GM23338 (cell line): ENCODE data around the gene KCNK16. TPM values are rescaled to one million over a fixed set of nuclear protein-coding genes. Genes with fewer than 3 reads are reported as not detected.

ENCODE experiments used
- ATAC-seq: fragments of 200-7000 bp; cut with Tn5 transposase; 3 replicates; pipeline ENCODE4 v1.9.1; 2020
- DNase-seq: peaks from one replicate; pipeline ENCODE4 v3.0.0-alpha.2; 2015; ENCODE audit warnings: low spot score
- H2AFZ ChIP-seq: fragments of 200-600 bp; sonication (generic); 2 replicates; pipeline ENCODE4 v1.8.0; 2016; ENCODE audit warnings: antibody characterized with exemption, mild to moderate bottlenecking, moderate library complexity
- H3F3A ChIP-seq: fragments of 200-600 bp; sonication (generic); replicated peaks from 2 replicates; pipeline ENCODE4 v1.8.0; 2017; ENCODE audit warnings: antibody characterized with exemption, mixed run types, low read depth
- H3K27ac ChIP-seq: fragments of 200-600 bp; sonication (generic); 2 replicates; pipeline ENCODE4 v1.6.1; 2016; ENCODE audit warnings: low read depth
- H3K27me3 ChIP-seq: fragments of 200-600 bp; sonication (generic); 2 replicates; pipeline ENCODE4 v1.8.0; 2016; ENCODE audit warnings: mild to moderate bottlenecking, mixed run types, moderate library complexity; ENCODE audit not compliant: insufficient read depth
- H3K36me3 ChIP-seq: fragments of 200-600 bp; sonication (generic); 2 replicates; pipeline ENCODE4 v1.8.0; 2016; ENCODE audit warnings: mild to moderate bottlenecking; ENCODE audit not compliant: insufficient read depth
- H3K4me1 ChIP-seq: fragments of 200-600 bp; sonication (generic); 2 replicates; pipeline ENCODE4 v1.8.0; 2016; ENCODE audit warnings: mild to moderate bottlenecking, moderate library complexity; ENCODE audit not compliant: insufficient read depth
- H3K4me2 ChIP-seq: fragments of 200-600 bp; sonication (generic); 2 replicates; pipeline ENCODE4 v1.7.1; 2017; ENCODE audit warnings: mixed run types
- H3K4me3 ChIP-seq: fragments of 200-600 bp; sonication (generic); 2 replicates; pipeline ENCODE4 v1.6.1; 2016; ENCODE audit warnings: mixed run types
- H3K79me2 ChIP-seq: fragments of 200-600 bp; sonication (generic); replicated peaks from 2 replicates; pipeline ENCODE4 v1.8.0; 2017; ENCODE audit warnings: mild to moderate bottlenecking; ENCODE audit not compliant: insufficient read depth
- H3K9me2 ChIP-seq: fragments of 200-600 bp; sonication (generic); 2 replicates; pipeline ENCODE4 v1.8.0; 2017; ENCODE audit not compliant: insufficient read depth
- H4K20me1 ChIP-seq: fragments of 200-600 bp; sonication (generic); replicated peaks from 2 replicates; pipeline ENCODE4 v1.8.0; 2017; ENCODE audit warnings: mild to moderate bottlenecking; ENCODE audit not compliant: insufficient read depth
- H3K27ac Mint-ChIP-seq: 2 replicates; pipeline ENCODE4 v1.8.0; 2020; ENCODE audit warnings: inconsistent platforms, mild to moderate bottlenecking, moderate library complexity, mixed read lengths
- H3K27me3 Mint-ChIP-seq: 3 replicates; pipeline ENCODE4 v1.8.0; 2022; ENCODE audit warnings: low read depth, mild to moderate bottlenecking, moderate library complexity, mixed read lengths, inconsistent platforms; ENCODE audit not compliant: insufficient read depth, poor library complexity
- H3K36me3 Mint-ChIP-seq: 3 replicates; pipeline ENCODE4 v1.8.0; 2021; ENCODE audit warnings: low read depth, mild to moderate bottlenecking, inconsistent platforms, moderate library complexity, mixed read lengths
- H3K4me1 Mint-ChIP-seq: 3 replicates; pipeline ENCODE4 v1.8.0; 2020; ENCODE audit warnings: mild to moderate bottlenecking, inconsistent platforms, mixed read lengths
- H3K4me3 Mint-ChIP-seq: 3 replicates; pipeline ENCODE4 v1.8.0; 2021; ENCODE audit warnings: moderate library complexity, mild to moderate bottlenecking, inconsistent platforms, mixed read lengths
- H3K9me3 Mint-ChIP-seq: 3 replicates; pipeline ENCODE4 v1.8.0; 2020; ENCODE audit warnings: moderate library complexity, mild to moderate bottlenecking, inconsistent platforms, mixed read lengths
- CTCF ChIP-seq, 2 experiments: fragments of 200-600 bp in 1 of 2; sonication (generic) in 1 of 2; conservative IDR thresholded peaks; 2 replicates each; pipeline versions ENCODE4 v1.5.1 to v1.6.1; 2016 to 2017; ENCODE audit warnings: antibody characterized with exemption in 2 of 2, low read depth in 2 of 2, mild to moderate bottlenecking in 2 of 2, moderate library complexity in 1 of 2
- EZH2phosphoT487 ChIP-seq: fragments of 200-600 bp; sonication (generic); IDR thresholded peaks from one replicate; pipeline ENCODE4 v1.8.1; 2018; ENCODE audit warnings: antibody characterized with exemption; ENCODE audit not compliant: unreplicated experiment
- ZNF331 ChIP-seq: fragments of 250-450 bp; sonication (Bioruptor Pico); IDR thresholded peaks from 2 replicates; pipeline ENCODE4 v1.5.0; 2020; ENCODE audit warnings: low read depth, mild to moderate bottlenecking, moderate library complexity
- polyA plus RNA-seq: library from polyadenylated mRNA; unstranded; fragments of >200 nt; fragmentation: Nextera tagmentation; extraction: Ambion mirVana; gene quantifications from 2 replicates; pipeline ENCODE4 v1.2.1, GENCODE V29; 2016
- total RNA-seq: library from RNA; depleted of rRNA; stranded (reverse); fragments of >200 nt; shearing (Covaris generic); gene quantifications from 2 replicates; pipeline ENCODE4 v1.2.3, GENCODE V29; 2014
- TF ChIP-seq, protein P1 (sequence below): fragments of 250-450 bp; sonication (Bioruptor Pico); IDR thresholded peaks from 2 replicates; pipeline ENCODE4 v1.5.0; 2020; ENCODE audit warnings: mild to moderate bottlenecking, moderate library complexity

The KCNK16 gene
- total and polyA plus RNA-seq, 2 experiments from 2014 or later = not detected

DNA sequence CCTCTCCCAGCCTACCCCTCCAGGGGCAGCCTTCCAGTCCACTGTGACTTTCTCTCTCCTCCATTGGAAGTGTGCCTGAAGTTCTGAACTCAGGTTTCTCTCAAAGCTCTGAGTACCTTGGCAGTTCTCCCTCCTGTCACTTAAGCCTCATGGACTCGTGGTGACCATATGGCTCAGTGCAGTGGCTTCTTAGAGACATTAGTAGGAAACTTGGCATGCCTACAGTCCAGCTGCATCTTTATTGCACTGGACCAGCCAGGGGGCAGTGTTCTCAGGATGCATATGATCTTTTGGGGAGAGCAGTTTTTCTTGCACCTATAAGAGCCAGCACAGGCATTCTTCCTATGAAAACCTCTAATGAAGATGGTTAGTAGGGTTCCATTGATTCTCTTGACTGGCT lies 47.5 kb upstream of the KCNK16 start:
- Mint-ChIP-seq H3K9me3 (no peaks in the 10 kb centered on the region), H3K36me3 (no peaks in the 10 kb centered on the region), H3K27me3 (no peaks in the 10 kb centered on the region), H3K4me1 (peaks cover 3% of the 10 kb centered on the region; the same call in 2 of the 3 replicates), H3K27ac (no peak overlapping the region), H3K4me3 (no peak overlapping the region)
- ATAC-seq (no peak), DNase-seq (no peak)
- Histone ChIP-seq H2AFZ (no peak overlapping the region; the same call in 1 of the 2 replicates), H3K79me2 (no peaks in the 10 kb centered on the region), H3K27me3 (no peaks in the 10 kb centered on the region), H3K27ac (no peak overlapping the region), H3K4me1 (peaks cover 9% of the 10 kb centered on the region; the same call in 1 of the 2 replicates), H3K4me3 (no peak overlapping the region), H3K9me2 (no peaks in the 10 kb centered on the region), H3F3A (no peaks in the 10 kb centered on the region), H4K20me1 (no peaks in the 10 kb centered on the region), H3K36me3 (no peaks in the 10 kb centered on the region), H3K4me2 (no peak overlapping the region)
- TF ChIP-seq ZNF331 (CRISPR knock-in tag) (no peak), CTCF (conservative IDR thresholded peaks at IDR 0.05; ENCODE audit: low read depth in 2 of 2) (peak; percentile 51)
- TF ChIP-seq, protein P1, sequence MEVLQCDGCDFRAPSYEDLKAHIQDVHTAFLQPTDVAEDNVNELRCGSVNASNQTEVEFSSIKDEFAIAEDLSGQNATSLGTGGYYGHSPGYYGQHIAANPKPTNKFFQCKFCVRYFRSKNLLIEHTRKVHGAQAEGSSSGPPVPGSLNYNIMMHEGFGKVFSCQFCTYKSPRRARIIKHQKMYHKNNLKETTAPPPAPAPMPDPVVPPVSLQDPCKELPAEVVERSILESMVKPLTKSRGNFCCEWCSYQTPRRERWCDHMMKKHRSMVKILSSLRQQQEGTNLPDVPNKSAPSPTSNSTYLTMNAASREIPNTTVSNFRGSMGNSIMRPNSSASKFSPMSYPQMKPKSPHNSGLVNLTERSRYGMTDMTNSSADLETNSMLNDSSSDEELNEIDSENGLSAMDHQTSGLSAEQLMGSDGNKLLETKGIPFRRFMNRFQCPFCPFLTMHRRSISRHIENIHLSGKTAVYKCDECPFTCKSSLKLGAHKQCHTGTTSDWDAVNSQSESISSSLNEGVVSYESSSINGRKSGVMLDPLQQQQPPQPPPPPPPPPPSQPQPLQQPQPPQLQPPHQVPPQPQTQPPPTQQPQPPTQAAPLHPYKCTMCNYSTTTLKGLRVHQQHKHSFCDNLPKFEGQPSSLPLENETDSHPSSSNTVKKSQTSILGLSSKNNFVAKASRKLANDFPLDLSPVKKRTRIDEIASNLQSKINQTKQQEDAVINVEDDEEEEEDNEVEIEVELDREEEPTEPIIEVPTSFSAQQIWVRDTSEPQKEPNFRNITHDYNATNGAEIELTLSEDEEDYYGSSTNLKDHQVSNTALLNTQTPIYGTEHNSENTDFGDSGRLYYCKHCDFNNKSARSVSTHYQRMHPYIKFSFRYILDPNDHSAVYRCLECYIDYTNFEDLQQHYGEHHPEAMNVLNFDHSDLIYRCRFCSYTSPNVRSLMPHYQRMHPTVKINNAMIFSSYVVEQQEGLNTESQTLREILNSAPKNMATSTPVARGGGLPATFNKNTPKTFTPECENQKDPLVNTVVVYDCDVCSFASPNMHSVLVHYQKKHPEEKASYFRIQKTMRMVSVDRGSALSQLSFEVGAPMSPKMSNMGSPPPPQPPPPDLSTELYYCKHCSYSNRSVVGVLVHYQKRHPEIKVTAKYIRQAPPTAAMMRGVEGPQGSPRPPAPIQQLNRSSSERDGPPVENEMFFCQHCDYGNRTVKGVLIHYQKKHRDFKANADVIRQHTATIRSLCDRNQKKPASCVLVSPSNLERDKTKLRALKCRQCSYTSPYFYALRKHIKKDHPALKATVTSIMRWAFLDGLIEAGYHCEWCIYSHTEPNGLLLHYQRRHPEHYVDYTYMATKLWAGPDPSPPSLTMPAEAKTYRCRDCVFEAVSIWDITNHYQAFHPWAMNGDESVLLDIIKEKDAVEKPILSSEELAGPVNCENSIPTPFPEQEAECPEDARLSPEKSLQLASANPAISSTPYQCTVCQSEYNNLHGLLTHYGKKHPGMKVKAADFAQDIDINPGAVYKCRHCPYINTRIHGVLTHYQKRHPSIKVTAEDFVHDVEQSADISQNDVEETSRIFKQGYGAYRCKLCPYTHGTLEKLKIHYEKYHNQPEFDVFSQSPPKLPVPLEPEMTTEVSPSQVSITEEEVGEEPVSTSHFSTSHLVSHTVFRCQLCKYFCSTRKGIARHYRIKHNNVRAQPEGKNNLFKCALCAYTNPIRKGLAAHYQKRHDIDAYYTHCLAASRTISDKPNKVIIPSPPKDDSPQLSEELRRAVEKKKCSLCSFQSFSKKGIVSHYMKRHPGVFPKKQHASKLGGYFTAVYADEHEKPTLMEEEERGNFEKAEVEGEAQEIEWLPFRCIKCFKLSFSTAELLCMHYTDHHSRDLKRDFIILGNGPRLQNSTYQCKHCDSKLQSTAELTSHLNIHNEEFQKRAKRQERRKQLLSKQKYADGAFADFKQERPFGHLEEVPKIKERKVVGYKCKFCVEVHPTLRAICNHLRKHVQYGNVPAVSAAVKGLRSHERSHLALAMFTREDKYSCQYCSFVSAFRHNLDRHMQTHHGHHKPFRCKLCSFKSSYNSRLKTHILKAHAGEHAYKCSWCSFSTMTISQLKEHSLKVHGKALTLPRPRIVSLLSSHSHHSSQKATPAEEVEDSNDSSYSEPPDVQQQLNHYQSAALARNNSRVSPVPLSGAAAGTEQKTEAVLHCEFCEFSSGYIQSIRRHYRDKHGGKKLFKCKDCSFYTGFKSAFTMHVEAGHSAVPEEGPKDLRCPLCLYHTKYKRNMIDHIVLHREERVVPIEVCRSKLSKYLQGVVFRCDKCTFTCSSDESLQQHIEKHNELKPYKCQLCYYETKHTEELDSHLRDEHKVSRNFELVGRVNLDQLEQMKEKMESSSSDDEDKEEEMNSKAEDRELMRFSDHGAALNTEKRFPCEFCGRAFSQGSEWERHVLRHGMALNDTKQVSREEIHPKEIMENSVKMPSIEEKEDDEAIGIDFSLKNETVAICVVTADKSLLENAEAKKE = no peak

DNA sequence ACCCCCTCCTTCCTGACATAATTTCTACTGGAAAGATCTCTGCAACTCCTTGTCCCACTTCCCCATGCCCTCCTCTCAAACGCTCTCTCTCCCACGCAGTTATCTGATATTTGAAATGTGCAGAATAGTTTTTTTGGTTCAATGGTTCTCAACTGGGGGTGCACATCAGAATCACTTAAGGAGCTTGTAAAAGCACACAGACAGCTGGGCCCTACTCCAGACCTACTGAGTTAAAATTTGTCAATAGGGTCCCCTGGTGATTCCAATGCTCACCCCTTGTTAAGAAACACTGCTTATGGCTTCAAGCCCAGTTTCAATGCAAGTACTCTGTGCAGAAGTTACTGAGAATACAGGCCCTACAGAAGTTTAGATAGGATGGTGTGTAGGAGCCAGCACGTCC lies 45.2 kb upstream of the KCNK16 start:
- Histone ChIP-seq H3K4me1 (peaks cover 9% of the 10 kb centered on the region; the same call in 1 of the 2 replicates), H3K9me2 (no peaks in the 10 kb centered on the region), H3F3A (no peaks in the 10 kb centered on the region), H3K4me3 (no peak overlapping the region), H2AFZ (no peak overlapping the region), H3K27me3 (no peaks in the 10 kb centered on the region), H3K36me3 (no peaks in the 10 kb centered on the region), H3K4me2 (no peak overlapping the region), H3K27ac (no peak overlapping the region), H3K79me2 (no peaks in the 10 kb centered on the region), H4K20me1 (no peaks in the 10 kb centered on the region)
- H3K4me3 Mint-ChIP-seq = no peak overlapping the region
- no peaks in the 10 kb centered on the region for H3K27me3 Mint-ChIP-seq
- H3K36me3 Mint-ChIP-seq = no peaks in the 10 kb centered on the region
- DNase-seq (no peak), ATAC-seq (no peak)
- H3K9me3 Mint-ChIP-seq = no peaks in the 10 kb centered on the region
- no peak overlapping the region for H3K27ac Mint-ChIP-seq
- peaks cover 4% of the 10 kb centered on the region for H3K4me1 Mint-ChIP-seq
- no peak for TF ChIP-seq EZH2phosphoT487
- TF ChIP-seq, protein P1 = no peak
